ENCODE measurements around the gene PLAAT5. TPM values are rescaled to one million over a fixed set of nuclear protein-coding genes. Genes with fewer than 3 reads are reported as not detected.

The PLAAT5 gene, protein sequence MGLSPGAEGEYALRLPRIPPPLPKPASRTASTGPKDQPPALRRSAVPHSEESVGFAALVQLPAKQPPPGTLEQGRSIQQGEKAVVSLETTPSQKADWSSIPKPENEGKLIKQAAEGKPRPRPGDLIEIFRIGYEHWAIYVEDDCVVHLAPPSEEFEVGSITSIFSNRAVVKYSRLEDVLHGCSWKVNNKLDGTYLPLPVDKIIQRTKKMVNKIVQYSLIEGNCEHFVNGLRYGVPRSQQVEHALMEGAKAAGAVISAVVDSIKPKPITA
- total RNA-seq, result 10 to 100 TPM in 2 of 4 donors, 1 to 10 TPM in 2; 6.7 to 15.3 (median 10.1) TPM

DNA sequence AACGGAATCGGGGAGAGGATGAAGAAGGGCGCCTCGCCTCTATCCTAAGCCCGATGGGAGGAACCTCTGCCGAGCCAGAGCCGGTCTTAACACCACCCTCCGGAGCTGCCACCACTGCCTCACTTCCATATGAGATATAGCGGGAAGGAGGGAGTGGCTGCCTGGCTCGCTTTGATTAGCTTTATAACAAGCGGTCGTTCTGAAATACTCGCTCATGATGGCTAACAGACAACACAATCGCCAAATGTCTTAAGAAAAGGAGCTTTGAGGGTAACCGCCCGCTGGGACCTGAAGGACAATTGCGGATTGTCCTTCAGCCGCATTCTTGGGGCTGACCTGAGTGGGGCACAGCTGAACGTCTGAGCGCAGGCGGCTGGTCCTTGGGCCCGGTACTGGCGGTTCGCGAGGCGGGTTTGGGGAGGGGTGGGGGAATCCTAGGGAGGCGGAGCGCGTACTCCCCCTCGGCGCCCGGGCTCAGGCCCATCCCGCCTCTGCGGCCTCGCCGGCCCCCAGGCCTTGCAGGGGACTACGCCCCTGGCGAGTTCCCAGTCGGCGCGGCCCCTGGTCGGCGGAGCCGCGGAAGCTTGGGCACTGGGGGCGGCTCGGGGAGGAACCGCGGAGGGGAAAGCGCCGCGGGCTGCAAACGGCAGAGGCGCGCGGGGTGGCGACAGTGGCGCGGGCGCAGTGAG lies at the start of gene PLAAT5:
Gene PLAAT5 (minus strand): TSS at position 617 of the 689 bp plus-strand sequence. CDS start 133 bp downstream, at position 484.
- TF ChIP-seq, protein P1, sequence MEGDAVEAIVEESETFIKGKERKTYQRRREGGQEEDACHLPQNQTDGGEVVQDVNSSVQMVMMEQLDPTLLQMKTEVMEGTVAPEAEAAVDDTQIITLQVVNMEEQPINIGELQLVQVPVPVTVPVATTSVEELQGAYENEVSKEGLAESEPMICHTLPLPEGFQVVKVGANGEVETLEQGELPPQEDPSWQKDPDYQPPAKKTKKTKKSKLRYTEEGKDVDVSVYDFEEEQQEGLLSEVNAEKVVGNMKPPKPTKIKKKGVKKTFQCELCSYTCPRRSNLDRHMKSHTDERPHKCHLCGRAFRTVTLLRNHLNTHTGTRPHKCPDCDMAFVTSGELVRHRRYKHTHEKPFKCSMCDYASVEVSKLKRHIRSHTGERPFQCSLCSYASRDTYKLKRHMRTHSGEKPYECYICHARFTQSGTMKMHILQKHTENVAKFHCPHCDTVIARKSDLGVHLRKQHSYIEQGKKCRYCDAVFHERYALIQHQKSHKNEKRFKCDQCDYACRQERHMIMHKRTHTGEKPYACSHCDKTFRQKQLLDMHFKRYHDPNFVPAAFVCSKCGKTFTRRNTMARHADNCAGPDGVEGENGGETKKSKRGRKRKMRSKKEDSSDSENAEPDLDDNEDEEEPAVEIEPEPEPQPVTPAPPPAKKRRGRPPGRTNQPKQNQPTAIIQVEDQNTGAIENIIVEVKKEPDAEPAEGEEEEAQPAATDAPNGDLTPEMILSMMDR (IDR thresholded peaks at IDR 0.05), result no peak
- TF ChIP-seq POLR2A (IDR thresholded peaks at IDR 0.05), result peak in 1 of 2 donors; percentile 42
- TF ChIP-seq EP300 (IDR thresholded peaks at IDR 0.05), result peak in 1 of 2 donors; percentile 71
- DNase-seq (ENCODE audit: low spot score in 2 of 2), result no peak
- Histone ChIP-seq H3K36me3 (peaks cover 0 to 11% (median 0%) of the 10 kb centered on the region in 3 donors), H3K27ac (peak within 1 kb of the TSS; percentile 63 to 94 (median 86)), H3K4me3 (peak within 1 kb of the TSS; percentile 37 to 64 (median 56)), H3K4me1 (peaks cover 0 to 39% (median 6%) of the 10 kb centered on the region in 4 donors), H3K9me3 (peaks cover 0 to 8% (median 0%) of the 10 kb centered on the region in 4 donors), H3K27me3 (no peaks in the 10 kb centered on the region)
- WGBS, 2 donors, result 5 to 9% methylated on average over 44 to 47 of the region's 60 CpGs

DNA sequence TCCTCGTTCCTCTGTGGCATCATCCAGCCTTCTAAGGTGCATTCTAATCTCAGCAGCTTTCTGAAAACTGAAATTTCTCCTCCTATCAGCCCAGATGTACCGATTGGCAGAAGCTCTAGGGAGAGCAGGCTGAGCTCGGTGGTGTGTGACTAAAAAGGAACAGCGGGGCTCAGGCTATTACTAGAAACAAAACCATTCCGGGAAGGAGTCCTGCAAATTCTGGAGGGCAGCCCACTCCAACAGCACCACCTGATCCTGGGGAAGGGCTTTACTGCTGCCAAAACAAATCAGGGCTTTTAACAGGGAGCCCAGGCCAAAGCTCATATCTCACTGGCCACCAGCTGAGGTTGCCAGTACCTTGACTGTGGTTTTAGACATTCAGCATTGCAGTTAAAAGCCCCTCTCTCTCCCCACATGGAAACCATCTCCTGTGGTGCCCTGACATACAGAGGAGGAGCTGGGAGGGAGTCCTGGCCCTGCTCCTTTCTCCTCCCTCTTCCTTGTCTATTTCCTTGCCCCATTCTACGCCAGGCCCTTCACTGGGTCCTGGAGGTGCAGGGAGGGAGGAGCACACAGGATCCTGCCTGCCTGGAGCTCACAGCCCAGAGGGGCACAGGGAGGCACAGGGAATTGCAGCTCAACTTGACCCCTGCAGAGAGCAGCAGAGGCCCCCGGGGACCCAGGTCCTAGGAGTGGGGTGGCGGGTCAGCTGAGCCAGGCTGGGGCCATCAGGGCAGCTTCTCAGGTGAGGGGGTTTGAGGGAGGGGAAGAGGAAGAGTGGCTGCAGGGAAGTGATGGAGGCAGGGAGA lies 46.5 kb upstream of the PLAAT5 start:
- 18 to 31% methylated on average over 8 of the region's 8 CpGs for WGBS, 2 donors
- DNase-seq (ENCODE audit: low spot score in 2 of 2), result peak; percentile 47 to 56
- H3K27me3 ChIP-seq, result no peaks in the 10 kb centered on the region
- peak overlapping the region; percentile 37 to 58 (median 51) for H3K4me3 ChIP-seq
- peaks cover 0 to 49% (median 25%) of the 10 kb centered on the region in 4 donors for H3K4me1 ChIP-seq
- no peaks in the 10 kb centered on the region for H3K36me3 ChIP-seq
- no peaks in the 10 kb centered on the region for H3K9me3 ChIP-seq
- TF ChIP-seq POLR2A (IDR thresholded peaks at IDR 0.05) (no peak), EP300 (IDR thresholded peaks at IDR 0.05) (no peak)
- TF ChIP-seq, protein P1 (IDR thresholded peaks at IDR 0.05), result no peak
- H3K27ac ChIP-seq, result peak overlapping the region; percentile 64 to 96 (median 86)

DNA sequence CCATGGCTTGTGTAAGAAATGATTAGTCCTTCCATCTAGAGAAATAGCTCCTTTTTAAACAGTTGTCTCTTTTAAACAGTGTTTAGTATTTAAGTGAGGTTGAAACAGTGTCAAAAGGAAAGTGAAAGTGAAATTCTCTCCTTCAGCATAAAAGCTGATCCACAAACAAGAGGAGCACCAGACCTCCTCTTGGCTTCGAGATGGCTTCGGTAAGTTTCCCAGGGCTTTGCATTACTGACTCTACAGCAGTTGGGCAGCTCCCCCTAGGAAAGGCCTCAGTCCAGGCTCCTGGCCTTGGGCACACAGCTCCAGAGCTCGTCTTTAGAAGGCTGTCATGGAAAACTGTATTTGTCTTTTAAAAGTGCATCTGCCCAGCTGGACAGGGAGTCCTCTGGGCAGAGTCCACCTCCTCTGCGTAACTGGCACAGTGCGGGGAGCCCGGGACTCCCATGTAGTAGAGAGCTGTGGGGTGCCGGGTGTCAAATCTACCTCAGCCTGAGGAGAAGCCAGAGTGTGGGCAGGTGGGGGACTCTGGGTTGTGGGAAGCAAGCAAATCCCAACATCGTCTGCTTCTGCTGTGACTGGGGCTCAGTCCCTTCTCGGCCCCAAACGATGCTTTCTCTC lies 45.8 kb upstream of the PLAAT5 start, which contains the start of gene PLAAT4:
Gene PLAAT4 (plus strand): TSS at position 140 of the 624 bp plus-strand sequence. CDS start 61 bp downstream, at position 201.
- Histone ChIP-seq H3K27me3 (no peaks in the 10 kb centered on the region), H3K4me1 (peaks cover 0 to 56% (median 32%) of the 10 kb centered on the region in 4 donors), H3K36me3 (no peaks in the 10 kb centered on the region), H3K4me3 (peak within 1 kb of the TSS; percentile 37 to 58 (median 51)), H3K27ac (peak within 1 kb of the TSS; percentile 64 to 96 (median 86)), H3K9me3 (no peaks in the 10 kb centered on the region)
- peak in 1 of 2 donors; percentile 33 for DNase-seq (ENCODE audit: low spot score in 2 of 2)
- WGBS, 2 donors, result 15 to 19% methylated on average over 10 of the region's 10 CpGs
- TF ChIP-seq, protein P1 (IDR thresholded peaks at IDR 0.05), result no peak
- peak in 1 of 2 donors; percentile 56 for TF ChIP-seq EP300 (IDR thresholded peaks at IDR 0.05)

DNA sequence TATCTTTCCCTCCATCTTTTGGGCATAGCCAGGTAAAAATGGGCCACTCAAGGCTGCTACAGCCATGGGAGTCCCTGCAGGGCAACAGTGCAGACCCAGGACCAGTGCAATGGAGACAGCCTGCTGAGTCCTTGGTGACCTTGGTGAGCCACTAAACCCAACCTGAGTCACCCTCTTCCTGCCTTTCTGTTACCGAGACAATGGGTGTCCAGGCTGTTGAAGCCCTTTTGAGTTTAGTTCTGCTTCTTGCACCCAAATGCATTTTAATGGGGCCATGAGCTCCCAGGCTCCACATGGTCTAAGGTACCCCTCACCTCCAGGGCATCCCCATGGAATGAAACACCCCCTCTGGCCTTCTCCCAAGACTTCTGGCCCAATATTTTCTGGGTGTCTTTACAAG lies 44.8 kb upstream of the PLAAT5 start:
- Histone ChIP-seq H3K4me1 (peaks cover 0 to 65% (median 38%) of the 10 kb centered on the region in 4 donors), H3K36me3 (no peaks in the 10 kb centered on the region), H3K9me3 (no peaks in the 10 kb centered on the region), H3K4me3 (no peak overlapping the region), H3K27ac (peak overlapping the region in 3 of 4 donors; percentile 81 to 96 (median 92)), H3K27me3 (no peaks in the 10 kb centered on the region)
- TF ChIP-seq POLR2A (IDR thresholded peaks at IDR 0.05), result no peak
- TF ChIP-seq, protein P1 (IDR thresholded peaks at IDR 0.05), result no peak
- no peak for TF ChIP-seq EP300 (IDR thresholded peaks at IDR 0.05)
- DNase-seq (ENCODE audit: low spot score in 2 of 2), result no peak
- WGBS, 2 donors, result 80 to 83% methylated on average over 1 of the region's 1 CpG

Data from tibial nerve (tissue), 4 donors.